Heart right ventricle (tissue), 16 donors: ENCODE measurements around the gene JAK3. TPM values are rescaled to one million over a fixed set of nuclear protein-coding genes. Genes with fewer than 3 reads are reported as not detected.

Experiments used
- ATAC-seq, 8 donors: fragments of 200-7000 bp; cut with Tn5 transposase; one replicate each; pipeline ENCODE4 v1.9.1; 2020; ENCODE audit warnings: mild to moderate bottlenecking in 8 of 8, moderate library complexity in 8 of 8, moderate number of reproducible peaks in 1 of 8
- DNase-seq, 2 donors: peaks; one replicate each; pipeline ENCODE4 v3.0.0-alpha.2; 2020
- H3K27ac ChIP-seq, 10 donors: fragments of 200-600 bp; sonication (generic) in 2 of 10; one replicate each; pipeline versions ENCODE4 v1.5.0 to v1.8.0; 2020 to 2022; ENCODE audit warnings: mild to moderate bottlenecking in 3 of 10
- H3K27me3 ChIP-seq, 7 donors: fragments of 200-600 bp; one replicate each; pipeline ENCODE4 v1.8.0; 2021 to 2022; ENCODE audit warnings: mild to moderate bottlenecking in 2 of 7
- H3K36me3 ChIP-seq, 9 donors: fragments of 200-600 bp; sonication (generic) in 1 of 9; one replicate each; pipeline versions ENCODE4 v1.5.0 to v1.8.0; 2020 to 2022; ENCODE audit warnings: mild to moderate bottlenecking in 2 of 9
- H3K4me1 ChIP-seq, 9 donors: fragments of 200-600 bp; sonication (generic) in 1 of 9; one replicate each; pipeline versions ENCODE4 v1.5.0 to v1.8.0; 2020 to 2022; ENCODE audit warnings: mild to moderate bottlenecking in 4 of 9
- H3K4me3 ChIP-seq, 10 donors: fragments of 200-600 bp; sonication (generic) in 2 of 10; one replicate each; pipeline versions ENCODE4 v1.5.0 to v1.8.0; 2020 to 2022; ENCODE audit warnings: mild to moderate bottlenecking in 7 of 10, moderate library complexity in 2 of 10
- H3K9me3 ChIP-seq, 11 donors: fragments of 200-600 bp in 10 of 11; sonication (generic) in 2 of 11; one replicate each; pipeline versions ENCODE4 v1.5.0 to v1.8.0; 2013 to 2022; ENCODE audit warnings: mild to moderate bottlenecking in 2 of 11, control low read depth in 1 of 11, moderate library complexity in 1 of 11
- WGBS, 2 donors: extraction: QIAGEN DNeasy Blood & Tissue Kit; methylation state at CpG; one replicate each; pipeline ENCODE4 v1.1.7; 2013; ENCODE audit warnings: inconsistent platforms in 1 of 2; 5-methylcytosine and 5-hydroxymethylcytosine counted together
- intact Hi-C, 10 donors: fragments of 100-400 bp; cut with DNase I; formaldehyde crosslinking; loops; one replicate each; pipeline versions ENCODE4 v1.11.1 to v1.14.2; 2022
- polyA plus RNA-seq, 2 donors: library from polyadenylated mRNA; stranded (reverse); fragments of 200-250 nt; gene quantifications; one replicate each; pipeline ENCODE4 v1.2.3, GENCODE V29; 2013
- total RNA-seq, 10 donors: library from RNA; stranded (reverse); fragmentation: NEBNext Ultra II Directional in 3 of 10; extraction: Animal tissue kit (Norgen Biotek cat#: 25700) in 3 of 10; gene quantifications; one replicate each; pipeline versions ENCODE4 v1.2.1 to v1.2.4, GENCODE V29; 2021 to 2023
- TF ChIP-seq, protein P1 (sequence below), 9 donors: fragments of 200-600 bp; sonication (generic) in 2 of 9; IDR thresholded peaks; one replicate each; pipeline versions ENCODE4 v1.5.0 to v1.8.0; 2021 to 2022; ENCODE audit warnings: antibody characterized with exemption in 9 of 9, mild to moderate bottlenecking in 5 of 9, moderate library complexity in 1 of 9
- donor health status: Arrhythmogenic right ventricular cardiomyopathy.
- donor health status: ischemic (EF 13 %, LVEDD 7.1; RV severe dilation, severe dysfunction).
- donor health status: healthy with polysubstance abuse.
- donor health status: DM: no; HTN: yes; CAD: no.
- donor health status: DM: no; HTN: no; CAD: no.
- donor health status: ischemic (EF 25% LVEDD 6.9; RV normal size, moderate dysfunction).
- donor health status: ischemic (EF 25% LVEDD 5.7; RV mildly dilated, moderate dysfunction).
- donor health status: healthy.
- donor health status: DM: yes; HTN: yes; CAD: no.
- donor health status: Ischemic cardiomyopathy.
- donor health status: ischemic (EF 35%, LVEDD 5.7; RV mildly dilated, moderate dysfunction).
- donor health status: nonischemic (EF 11% LVEDD 7.7; RV severe dilation, severe dysfunction).
- donor health status: DM: yes; HTN: yes; CAD: no.
- donor health status: PGD.
- donor health status: ischemic (EF 29% LVEDD 5.4; RV normal size, mild dysfunction).
- donor health status: nonischemic (EF 23%, LVEDD 6.1; RV moderate dilation, normal function).

The JAK3 gene
- total and polyA plus RNA-seq, 12 donors = 0.59 to 16.9 (median 1.6) TPM

DNA sequence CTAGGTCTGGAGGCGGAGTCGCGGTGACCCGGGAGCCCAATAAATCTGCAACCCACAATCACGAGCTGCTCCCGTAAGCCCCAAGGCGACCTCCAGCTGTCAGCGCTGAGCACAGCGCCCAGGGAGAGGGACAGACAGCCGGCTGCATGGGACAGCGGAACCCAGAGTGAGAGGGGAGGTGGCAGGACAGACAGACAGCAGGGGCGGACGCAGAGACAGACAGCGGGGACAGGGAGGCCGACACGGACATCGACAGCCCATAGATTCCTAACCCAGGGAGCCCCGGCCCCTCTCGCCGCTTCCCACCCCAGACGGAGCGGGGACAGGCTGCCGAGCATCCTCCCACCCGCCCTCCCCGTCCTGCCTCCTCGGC is 24.1 kb upstream of the JAK3 start, which contains the start of gene SLC5A5:
SLC5A5 (plus strand) TSS at position 68 of the 373 bp plus-strand sequence. CDS start 375 bp downstream, outside the sequence.
- H3K4me1 ChIP-seq = peaks cover 0 to 25% (median 18%) of the 10 kb centered on the region in 9 donors
- TF ChIP-seq, protein P1, sequence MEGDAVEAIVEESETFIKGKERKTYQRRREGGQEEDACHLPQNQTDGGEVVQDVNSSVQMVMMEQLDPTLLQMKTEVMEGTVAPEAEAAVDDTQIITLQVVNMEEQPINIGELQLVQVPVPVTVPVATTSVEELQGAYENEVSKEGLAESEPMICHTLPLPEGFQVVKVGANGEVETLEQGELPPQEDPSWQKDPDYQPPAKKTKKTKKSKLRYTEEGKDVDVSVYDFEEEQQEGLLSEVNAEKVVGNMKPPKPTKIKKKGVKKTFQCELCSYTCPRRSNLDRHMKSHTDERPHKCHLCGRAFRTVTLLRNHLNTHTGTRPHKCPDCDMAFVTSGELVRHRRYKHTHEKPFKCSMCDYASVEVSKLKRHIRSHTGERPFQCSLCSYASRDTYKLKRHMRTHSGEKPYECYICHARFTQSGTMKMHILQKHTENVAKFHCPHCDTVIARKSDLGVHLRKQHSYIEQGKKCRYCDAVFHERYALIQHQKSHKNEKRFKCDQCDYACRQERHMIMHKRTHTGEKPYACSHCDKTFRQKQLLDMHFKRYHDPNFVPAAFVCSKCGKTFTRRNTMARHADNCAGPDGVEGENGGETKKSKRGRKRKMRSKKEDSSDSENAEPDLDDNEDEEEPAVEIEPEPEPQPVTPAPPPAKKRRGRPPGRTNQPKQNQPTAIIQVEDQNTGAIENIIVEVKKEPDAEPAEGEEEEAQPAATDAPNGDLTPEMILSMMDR (IDR thresholded peaks at IDR 0.05) = no peak
- H3K27me3 ChIP-seq = peaks cover 38 to 75% (median 68%) of the 10 kb centered on the region in 7 donors
- H3K4me3 ChIP-seq = peak within 1 kb of the TSS in 3 of 10 donors; percentile 13 to 31 (median 22)
- no peak within 1 kb of the TSS for H3K27ac ChIP-seq
- no peaks in the 10 kb centered on the region for H3K9me3 ChIP-seq
- intact Hi-C loops = loop anchor here in 1 of 10 donors (5.0 kb wide), 1 partner anchor 125 kb away; no protein-coding TSS in a partner anchor
- H3K36me3 ChIP-seq = no peaks in the 10 kb centered on the region
- ATAC-seq (no peak), DNase-seq (no peak)
- WGBS, 2 donors = 1 to 2% methylated on average over 25 to 26 of the region's 26 CpGs

DNA sequence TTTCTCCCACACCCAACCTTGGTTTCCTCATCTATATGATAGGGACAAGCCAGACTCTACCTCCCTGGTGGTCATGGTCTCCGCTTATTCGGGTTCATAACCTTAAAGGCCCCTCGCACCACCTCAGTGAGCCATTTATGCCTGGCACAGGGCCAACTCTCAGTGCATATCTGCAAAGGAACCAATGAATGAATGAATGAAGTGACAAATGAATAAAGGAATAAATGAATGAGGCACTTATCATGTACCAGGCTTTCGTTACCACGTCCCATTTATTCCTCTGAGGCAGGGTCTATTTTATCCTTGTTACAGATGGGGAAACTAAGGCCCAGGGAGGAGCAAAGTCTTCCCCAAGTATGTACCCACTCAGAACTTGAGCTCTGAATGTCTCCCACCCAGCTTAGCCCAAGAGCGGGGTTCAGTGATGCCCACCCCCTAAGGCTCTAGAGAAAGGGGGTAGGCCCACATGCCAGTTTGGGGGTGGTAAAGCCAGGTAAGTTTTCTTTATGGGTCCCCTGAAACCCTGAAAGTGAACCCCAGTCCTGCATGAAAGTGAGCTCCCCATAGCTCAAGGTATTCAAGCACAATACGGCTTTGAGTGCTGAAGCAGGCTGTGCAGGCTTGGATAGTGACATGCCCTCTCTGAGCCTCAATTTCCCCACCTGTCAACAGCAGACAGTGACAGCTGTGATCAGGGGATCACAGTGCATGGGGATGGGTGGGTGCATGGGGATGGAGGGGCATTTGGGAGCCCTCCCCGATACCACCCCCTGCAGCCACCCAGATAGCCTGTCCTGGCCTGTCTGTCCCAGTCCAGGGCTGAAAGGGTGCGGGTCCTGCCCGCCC is 23.5 kb upstream of the JAK3 start:
- WGBS, 2 donors = 60 to 63% methylated on average over 10 of the region's 10 CpGs
- peaks cover 38 to 72% (median 66%) of the 10 kb centered on the region in 7 donors for H3K27me3 ChIP-seq
- intact Hi-C loops = loop anchor here in 1 of 10 donors (5.0 kb wide), 1 partner anchor 126 kb away; no protein-coding TSS in a partner anchor
- no peaks in the 10 kb centered on the region for H3K9me3 ChIP-seq
- H3K27ac ChIP-seq = no peak overlapping the region
- H3K4me3 ChIP-seq = peak overlapping the region in 1 of 10 donors; percentile 31
- H3K4me1 ChIP-seq = peaks cover 0 to 25% (median 18%) of the 10 kb centered on the region in 9 donors
- H3K36me3 ChIP-seq = no peaks in the 10 kb centered on the region
- DNase-seq (no peak), ATAC-seq (no peak)
- TF ChIP-seq, protein P1 (IDR thresholded peaks at IDR 0.05) = no peak

DNA sequence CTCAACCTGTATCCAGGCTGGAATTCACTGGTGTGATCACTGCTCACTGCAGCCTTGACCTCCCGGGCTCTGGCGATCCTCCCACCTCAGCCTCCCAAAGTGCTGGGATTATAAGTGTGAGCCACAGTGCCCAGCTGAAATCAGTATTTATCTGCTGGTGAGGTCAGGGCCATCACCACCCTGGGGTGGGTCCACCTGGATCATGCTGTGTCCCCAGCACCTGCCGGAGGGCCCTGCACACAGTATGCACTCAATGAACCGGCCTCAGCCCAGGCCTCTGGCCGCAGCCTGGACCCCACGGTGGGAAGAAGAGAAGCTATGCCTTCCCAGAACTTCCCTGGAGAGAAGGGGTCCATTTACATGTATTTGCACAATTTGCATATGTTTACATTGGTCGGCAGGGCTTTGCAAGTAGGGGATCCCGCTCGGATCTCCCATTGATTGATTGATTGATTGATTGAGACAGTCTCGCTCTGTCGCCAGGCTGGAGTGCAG is 21.4 kb upstream of the JAK3 start:
- peaks cover 28 to 53% (median 45%) of the 10 kb centered on the region in 7 donors for H3K27me3 ChIP-seq
- WGBS, 2 donors = 38 to 41% methylated on average over 11 of the region's 11 CpGs
- H3K4me3 ChIP-seq = no peak overlapping the region
- peaks cover 0 to 25% (median 19%) of the 10 kb centered on the region in 9 donors for H3K4me1 ChIP-seq
- intact Hi-C loops = loop anchor here in 3 of 10 donors (5.0 to 10.0 kb wide), 2 partner anchors 123 to 126 kb away; no protein-coding TSS in a partner anchor
- DNase-seq (no peak), ATAC-seq (no peak)
- no peak overlapping the region for H3K27ac ChIP-seq
- H3K9me3 ChIP-seq = no peaks in the 10 kb centered on the region
- TF ChIP-seq, protein P1 (IDR thresholded peaks at IDR 0.05) = no peak
- peaks cover 0 to 21% (median 13%) of the 10 kb centered on the region in 9 donors for H3K36me3 ChIP-seq

DNA sequence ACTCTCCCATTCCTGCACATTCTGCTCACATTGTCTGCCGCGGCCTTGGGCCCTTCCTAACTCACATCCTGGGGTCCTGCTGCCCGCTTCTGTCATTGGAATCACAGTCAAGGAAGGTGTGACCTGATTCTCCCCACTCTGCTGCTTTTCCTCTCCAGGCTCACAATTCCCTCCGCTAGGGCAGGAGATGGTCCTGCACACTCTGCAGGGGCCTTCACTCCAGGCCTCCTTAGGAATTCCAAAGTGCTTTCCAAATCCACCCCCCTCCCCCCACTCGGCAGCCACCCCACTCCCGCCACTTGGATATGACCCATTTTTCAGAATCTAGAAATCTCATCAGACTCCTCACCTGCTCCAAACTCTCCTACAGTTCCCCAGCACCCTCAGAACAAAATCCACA is 20.9 kb upstream of the JAK3 start:
- intact Hi-C loops = loop anchor here in 3 of 10 donors (5.0 to 10.0 kb wide), 2 partner anchors 124 to 126 kb away; no protein-coding TSS in a partner anchor
- H3K36me3 ChIP-seq = peaks cover 0 to 26% (median 17%) of the 10 kb centered on the region in 9 donors
- 59 to 62% methylated on average over 6 of the region's 6 CpGs for WGBS, 2 donors
- DNase-seq (no peak), ATAC-seq (no peak)
- H3K27ac ChIP-seq = no peak overlapping the region
- peaks cover 23 to 48% (median 40%) of the 10 kb centered on the region in 7 donors for H3K27me3 ChIP-seq
- peaks cover 0 to 22% (median 15%) of the 10 kb centered on the region in 9 donors for H3K4me1 ChIP-seq
- H3K9me3 ChIP-seq = no peaks in the 10 kb centered on the region
- no peak overlapping the region for H3K4me3 ChIP-seq
- TF ChIP-seq, protein P1 (IDR thresholded peaks at IDR 0.05) = no peak
